NCI-H1694 treated with DMSO at 0.1 percent for 48 hours (cell line): ENCODE measurements around the gene ADGB.
"Not testable (repeated sequence)": the region's sequence is repeated elsewhere in the genome, so short reads cannot be mapped to it uniquely, and the experiment has no call there.

Source experiments
- DNase-seq: peaks from one replicate; lab custom pipeline; 2025; lab: John Stamatoyannopoulos, UW

ADGB gene

GRCh38 chr6:146767632-146768031 is 168.9 kb downstream of the ADGB start:
- no peak for DNase-seq

GRCh38 chr6:146768722-146769121 is 169.9 kb downstream of the ADGB start:
- DNase-seq, result no peak

GRCh38 chr6:146770275-146770964 is 171.6 kb downstream of the ADGB start:
- DNase-seq, result no peak

GRCh38 chr6:146770965-146771735 is 172.4 kb downstream of the ADGB start:
- no peak for DNase-seq

- no peak for DNase-seq
Observed at GRCh38 chr6:146775220-146775619, 176.4 kb downstream of the ADGB start.

- DNase-seq, result no peak
Observed at GRCh38 chr6:146781836-146782235, 183.1 kb downstream of the ADGB start.

GRCh38 chr6:146785001-146785585 is 186.3 kb downstream of the ADGB start:
- peak; percentile 50 for DNase-seq

- no peak for DNase-seq
Observed at GRCh38 chr6:146787876-146788508, 189.2 kb downstream of the ADGB start.

- DNase-seq, result no peak
Observed at GRCh38 chr6:146790561-146791091, 191.9 kb downstream of the ADGB start.

GRCh38 chr6:146791930-146792329 is 193.2 kb downstream of the ADGB start:
- DNase-seq, result no peak

GRCh38 chr6:146793218-146793617 is 194.4 kb downstream of the ADGB start:
- not testable (repeated sequence) for DNase-seq

- no peak for DNase-seq
Observed at GRCh38 chr6:146795479-146796133, 196.8 kb downstream of the ADGB start.

GRCh38 chr6:146803167-146803566 is 204.4 kb downstream of the ADGB start:
- not testable (repeated sequence) for DNase-seq

GRCh38 chr6:146803601-146804000 is 204.8 kb downstream of the ADGB start:
- no peak for DNase-seq

GRCh38 chr6:146805546-146806325 is 207.0 kb downstream of the ADGB start:
- DNase-seq, result no peak

GRCh38 chr6:146809014-146809413 is 210.2 kb downstream of the ADGB start:
- DNase-seq, result not testable (repeated sequence)

GRCh38 chr6:146812811-146813321 is 214.1 kb downstream of the ADGB start:
- DNase-seq, result not testable (repeated sequence)

- no peak for DNase-seq
Observed at GRCh38 chr6:146813554-146813953, 214.8 kb downstream of the ADGB start.

GRCh38 chr6:146814148-146814750 is 215.5 kb downstream of the ADGB start:
- DNase-seq, result no peak
